HG02943 (cell line): ENCODE measurements around the gene TLE5.

ENCODE experiments used
- ATAC-seq: cut with Tn5 transposase; IDR thresholded peaks from one replicate; pipeline ENCODE4 v1.9.1; 2021; ENCODE audit warnings: mild to moderate bottlenecking, low read depth, moderate library complexity; ENCODE audit not compliant: unreplicated experiment

Gene TLE5

GRCh38 chr19:3062165-3063105 lies at the start of gene TLE5:
TLE5 (minus strand) TSS chr19:3062495; CDS start chr19:3062200, 295 bp downstream.
- no peak for ATAC-seq

GRCh38 chr19:3111586-3112247 lies 49.4 kb upstream of the TLE5 start:
- no peak for ATAC-seq

GRCh38 chr19:3110126-3110825 lies 48.0 kb upstream of the TLE5 start:
- no peak for ATAC-seq

- no peak for ATAC-seq
Observed at GRCh38 chr19:3109491-3109890, 47.2 kb upstream of the TLE5 start.

GRCh38 chr19:3108775-3109174 lies 46.5 kb upstream of the TLE5 start:
- no peak for ATAC-seq

- ATAC-seq = no peak
Observed at GRCh38 chr19:3107658-3108057, 45.4 kb upstream of the TLE5 start.

- ATAC-seq = no peak
Observed at GRCh38 chr19:3106509-3107141, 44.3 kb upstream of the TLE5 start.

GRCh38 chr19:3105641-3106508 lies 43.6 kb upstream of the TLE5 start:
- ATAC-seq = no peak

- ATAC-seq = no peak
Observed at GRCh38 chr19:3104708-3104983, 42.4 kb upstream of the TLE5 start.

GRCh38 chr19:3102239-3103140 lies 40.2 kb upstream of the TLE5 start:
- ATAC-seq = no peak

- ATAC-seq = no peak
Observed at GRCh38 chr19:3100747-3101730, 38.7 kb upstream of the TLE5 start.

GRCh38 chr19:3100331-3100730 lies 38.0 kb upstream of the TLE5 start:
- ATAC-seq = no peak

GRCh38 chr19:3099347-3100145 lies 37.3 kb upstream of the TLE5 start:
- no peak for ATAC-seq

- no peak for ATAC-seq
Observed at GRCh38 chr19:3098515-3099346, 36.4 kb upstream of the TLE5 start.

- ATAC-seq = no peak
Observed at GRCh38 chr19:3098141-3098514, 35.8 kb upstream of the TLE5 start.

GRCh38 chr19:3097442-3097871 lies 35.2 kb upstream of the TLE5 start:
- ATAC-seq = no peak
